Measurements from ENCODE around the gene IRGC. TPM values are rescaled to one million over a fixed set of nuclear protein-coding genes. Genes with fewer than 3 reads are reported as not detected.

Gene IRGC
- not detected for total RNA-seq

DNA sequence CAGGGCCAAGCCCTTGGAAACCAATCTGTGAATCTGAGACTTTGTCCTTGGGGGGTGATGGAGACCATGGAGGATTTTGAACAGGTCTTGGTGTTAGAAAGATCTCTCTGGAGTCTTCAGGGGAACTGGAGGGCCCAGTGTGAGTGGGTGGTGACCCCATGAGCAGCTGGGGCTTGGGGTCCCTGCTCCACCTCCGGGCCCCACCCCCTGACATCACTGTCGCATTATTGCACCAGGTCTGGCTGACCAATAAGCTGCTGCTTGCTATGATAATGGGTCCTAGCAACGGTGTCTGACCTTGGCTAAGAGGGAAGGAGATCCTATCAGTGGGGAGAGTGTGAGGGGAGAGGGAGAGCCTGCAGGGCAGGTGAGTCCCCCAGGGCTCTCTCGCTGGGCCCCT, at the start of gene IRGC:
Gene IRGC, plus strand, starts transcription at position 301 of the 400 bp plus-strand sequence. CDS start 2,483 bp downstream, outside the sequence.
- ATAC-seq: no peak
- DNase-seq: no peak
- Histone ChIP-seq H3K4me1 (no peaks in the 10 kb centered on the region), H3K27ac (no peak within 1 kb of the TSS), H3K9me3 (no peaks in the 10 kb centered on the region), H3K27me3 (no peaks in the 10 kb centered on the region), H3K4me3 (no peak within 1 kb of the TSS), H3K36me3 (replicated peaks in 1 of 2; ENCODE audit: insufficient read depth in 1 of 2, low read depth in 2 of 2) (no peaks in the 10 kb centered on the region)
- no peak for TF ChIP-seq POLR2A (IDR thresholded peaks at IDR 0.05)
- TF ChIP-seq CTCF (IDR thresholded peaks at IDR 0.05): no peak
- intact Hi-C loops (cut with DNase I): no loop called here
- WGBS, 2 donors: 40 to 80% methylated on average over 1 to 4 of the region's 4 CpGs

GRCh38 chr19:43667126-43667875, 48.6 kb upstream of the IRGC start:
- H3K4me3 ChIP-seq: no peak overlapping the region
- peaks cover 23% of the 10 kb centered on the region for H3K4me1 ChIP-seq
- H3K27ac ChIP-seq: peak overlapping the region in 2 of 4 donors; percentile 82 to 89
- no peaks in the 10 kb centered on the region for H3K9me3 ChIP-seq
- TF ChIP-seq CTCF (IDR thresholded peaks at IDR 0.05) (no peak), POLR2A (IDR thresholded peaks at IDR 0.05) (no peak)
- no peaks in the 10 kb centered on the region for H3K27me3 ChIP-seq
- ATAC-seq (no peak), DNase-seq (peak in 1 of 4 donors; percentile 17)
- H3K36me3 ChIP-seq (replicated peaks in 1 of 2; ENCODE audit: insufficient read depth in 1 of 2, low read depth in 2 of 2): no peaks in the 10 kb centered on the region
- intact Hi-C loops (cut with DNase I): no loop called here
- 60 to 63% methylated on average over 25 to 26 of the region's 26 CpGs for WGBS, 2 donors

DNA sequence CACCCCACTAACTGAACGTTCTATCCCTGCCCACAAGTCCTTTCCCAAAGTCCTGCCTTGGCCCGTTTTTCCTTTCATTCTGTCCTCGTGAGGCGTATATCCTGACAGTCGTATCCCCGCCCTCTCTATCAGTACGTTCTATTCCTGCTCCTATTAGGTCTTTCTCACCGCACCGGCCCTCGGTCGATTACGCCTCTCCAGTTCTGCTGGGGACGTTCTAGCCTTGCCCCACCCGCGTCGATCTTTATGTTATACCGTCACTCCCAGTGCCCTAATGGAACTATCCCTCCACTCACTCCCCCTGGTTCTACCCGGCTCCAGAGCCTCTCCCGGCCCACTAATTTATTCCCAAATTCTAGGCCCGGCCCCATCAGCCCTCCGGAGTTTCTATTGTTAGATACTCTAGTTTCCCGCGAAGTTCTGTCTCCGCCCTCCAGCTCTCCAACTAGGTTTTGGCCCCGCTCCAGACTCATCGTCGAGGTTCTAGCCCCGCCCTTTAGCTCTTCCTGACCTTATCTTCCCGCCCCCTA, 47.9 kb upstream of the IRGC start:
- intact Hi-C loops (cut with DNase I): no loop called here
- ATAC-seq: no peak
- no peak for DNase-seq
- no peak for TF ChIP-seq CTCF (IDR thresholded peaks at IDR 0.05)
- TF ChIP-seq POLR2A (IDR thresholded peaks at IDR 0.05): no peak
- Histone ChIP-seq H3K4me1 (peaks cover 23% of the 10 kb centered on the region), H3K27me3 (no peaks in the 10 kb centered on the region), H3K36me3 (replicated peaks in 1 of 2; ENCODE audit: insufficient read depth in 1 of 2, low read depth in 2 of 2) (no peaks in the 10 kb centered on the region), H3K27ac (peak overlapping the region in 3 of 4 donors; percentile 76 to 89 (median 82)), H3K4me3 (no peak overlapping the region), H3K9me3 (no peaks in the 10 kb centered on the region)
- 11% methylated on average over 29 of the region's 29 CpGs for WGBS, 2 donors

GRCh38 chr19:43668406-43669109, 47.3 kb upstream of the IRGC start:
- peak; percentile 73 to 97 (median 94) for TF ChIP-seq POLR2A (IDR thresholded peaks at IDR 0.05)
- no peak for TF ChIP-seq CTCF (IDR thresholded peaks at IDR 0.05)
- Histone ChIP-seq H3K27ac (peak overlapping the region; percentile 18 to 89 (median 79)), H3K4me1 (peaks cover 23% of the 10 kb centered on the region), H3K9me3 (no peaks in the 10 kb centered on the region), H3K36me3 (replicated peaks in 1 of 2; ENCODE audit: insufficient read depth in 1 of 2, low read depth in 2 of 2) (no peaks in the 10 kb centered on the region), H3K27me3 (no peaks in the 10 kb centered on the region), H3K4me3 (peak overlapping the region in 1 of 2 donors; percentile 18)
- intact Hi-C loops (cut with DNase I): no loop called here
- DNase-seq (peak; percentile 99 to 100 (median 100)), ATAC-seq (peak; percentile 90)
- 0 to 1% methylated on average over 44 of the region's 44 CpGs for WGBS, 2 donors
